Testis (tissue), 3 donors: ENCODE measurements around the gene DSTN. TPM values are rescaled to one million over a fixed set of nuclear protein-coding genes. Genes with fewer than 3 reads are reported as not detected.

ENCODE experiments used
- DNase-seq: peaks from one replicate; pipeline ENCODE4 v3.0.0-alpha.2; 2019
- H3K27ac ChIP-seq, 2 donors: fragments of 200-600 bp; sonication (generic); one replicate each; pipeline ENCODE4 v1.5.1; 2019
- H3K27me3 ChIP-seq: fragments of 200-600 bp; sonication (generic); one replicate; pipeline ENCODE4 v1.5.1; 2019
- H3K36me3 ChIP-seq: fragments of 200-600 bp; sonication (generic); one replicate; pipeline ENCODE4 v1.5.1; 2017; ENCODE audit warnings: low read depth; ENCODE audit errors: missing control alignments
- H3K4me1 ChIP-seq: fragments of 200-600 bp; sonication (generic); one replicate; pipeline ENCODE4 v1.5.1; 2019
- H3K4me3 ChIP-seq, 2 donors: fragments of 200-600 bp; sonication (generic); one replicate each; pipeline ENCODE4 v1.5.1; 2017 to 2019
- H3K9me3 ChIP-seq: fragments of 200-600 bp; sonication (generic); one replicate; pipeline ENCODE4 v1.5.1; 2017
- POLR2A ChIP-seq: fragments of 450-650 bp; IDR thresholded peaks from one replicate; pipeline ENCODE4 v1.6.1; 2017; ENCODE audit warnings: antibody characterized with exemption, mild to moderate bottlenecking, moderate library complexity
- WGBS, 2 donors: methylation state at CpG; one replicate each; pipeline ENCODE4 v1.1.5; 2018; 5-methylcytosine and 5-hydroxymethylcytosine counted together
- intact Hi-C: fragments of 100-400 bp; cut with DNase I; formaldehyde crosslinking; loops from one replicate; pipeline ENCODE4 v1.15.1; 2023; ENCODE audit warnings: low total_unique reads
- polyA plus RNA-seq: library from polyadenylated mRNA; stranded (reverse); fragments of 350-450 nt; fragmentation: Illumina TruSeq; extraction: RNeasy Lipid Tissue Mini Kit (QIAGEN cat#74804); gene quantifications from one replicate; pipeline ENCODE4 v1.2.3, GENCODE V29; 2014; ENCODE audit warnings: low read depth, low replicate concordance; ENCODE audit not compliant: insufficient read depth
- total RNA-seq, 2 donors: library from RNA; depleted of rRNA; stranded (reverse); fragments of >200 nt; gene quantifications; one replicate each; pipeline ENCODE4 v1.2.3, GENCODE V29; 2016
- TF ChIP-seq, protein P1 (sequence below), 3 experiments: fragments of 450-650 bp in 2 of 3; fragments of 200-600 bp in 1 of 3; sonication (generic) in 1 of 3; IDR thresholded peaks; one replicate each; pipeline ENCODE4 v1.5.1; 2016 to 2019; ENCODE audit warnings: antibody characterized with exemption in 3 of 3, mild to moderate bottlenecking in 2 of 3, moderate library complexity in 1 of 3

The DSTN gene
- total and polyA plus RNA-seq, 3 donors from 2014 or later: 121 to 301 (median 148) TPM

DNA sequence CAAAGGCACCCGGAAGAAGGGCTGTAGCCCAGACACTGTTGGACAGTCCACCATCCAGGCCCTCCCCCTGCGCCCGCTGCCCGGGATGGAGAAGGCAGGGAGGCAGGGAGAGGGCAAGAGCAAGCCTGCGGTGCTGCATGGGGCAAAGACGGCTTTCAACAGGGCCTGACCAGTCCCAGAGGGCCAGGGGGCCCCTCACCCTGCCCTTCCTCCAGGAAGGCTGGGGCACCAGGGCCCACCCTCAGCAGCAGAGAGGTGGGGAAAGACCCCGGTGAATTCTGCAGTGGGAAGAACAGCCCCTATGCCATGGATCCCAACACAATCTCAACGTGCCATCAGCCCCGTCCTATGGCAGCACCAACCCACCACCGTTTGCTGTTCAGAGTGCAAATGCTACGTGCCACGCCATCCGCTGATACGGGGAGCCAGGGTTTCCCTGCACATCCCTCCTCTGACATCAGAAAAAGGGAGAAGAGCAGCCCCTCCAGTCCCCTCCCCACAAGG is 71.1 kb downstream of the DSTN start:
- no peak for DNase-seq
- no peak overlapping the region for H3K4me3 ChIP-seq
- TF ChIP-seq POLR2A: no peak
- TF ChIP-seq, protein P1, sequence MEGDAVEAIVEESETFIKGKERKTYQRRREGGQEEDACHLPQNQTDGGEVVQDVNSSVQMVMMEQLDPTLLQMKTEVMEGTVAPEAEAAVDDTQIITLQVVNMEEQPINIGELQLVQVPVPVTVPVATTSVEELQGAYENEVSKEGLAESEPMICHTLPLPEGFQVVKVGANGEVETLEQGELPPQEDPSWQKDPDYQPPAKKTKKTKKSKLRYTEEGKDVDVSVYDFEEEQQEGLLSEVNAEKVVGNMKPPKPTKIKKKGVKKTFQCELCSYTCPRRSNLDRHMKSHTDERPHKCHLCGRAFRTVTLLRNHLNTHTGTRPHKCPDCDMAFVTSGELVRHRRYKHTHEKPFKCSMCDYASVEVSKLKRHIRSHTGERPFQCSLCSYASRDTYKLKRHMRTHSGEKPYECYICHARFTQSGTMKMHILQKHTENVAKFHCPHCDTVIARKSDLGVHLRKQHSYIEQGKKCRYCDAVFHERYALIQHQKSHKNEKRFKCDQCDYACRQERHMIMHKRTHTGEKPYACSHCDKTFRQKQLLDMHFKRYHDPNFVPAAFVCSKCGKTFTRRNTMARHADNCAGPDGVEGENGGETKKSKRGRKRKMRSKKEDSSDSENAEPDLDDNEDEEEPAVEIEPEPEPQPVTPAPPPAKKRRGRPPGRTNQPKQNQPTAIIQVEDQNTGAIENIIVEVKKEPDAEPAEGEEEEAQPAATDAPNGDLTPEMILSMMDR (IDR thresholded peaks at IDR 0.05): no peak
- H3K9me3 ChIP-seq: no peaks in the 10 kb centered on the region
- intact Hi-C loops: no loop called here
- WGBS, 2 donors: 83 to 96% methylated on average over 14 of the region's 14 CpGs
- H3K4me1 ChIP-seq: peaks cover 21% of the 10 kb centered on the region
- H3K27ac ChIP-seq: no peak overlapping the region
- no peaks in the 10 kb centered on the region for H3K27me3 ChIP-seq
- no peaks in the 10 kb centered on the region for H3K36me3 ChIP-seq

DNA sequence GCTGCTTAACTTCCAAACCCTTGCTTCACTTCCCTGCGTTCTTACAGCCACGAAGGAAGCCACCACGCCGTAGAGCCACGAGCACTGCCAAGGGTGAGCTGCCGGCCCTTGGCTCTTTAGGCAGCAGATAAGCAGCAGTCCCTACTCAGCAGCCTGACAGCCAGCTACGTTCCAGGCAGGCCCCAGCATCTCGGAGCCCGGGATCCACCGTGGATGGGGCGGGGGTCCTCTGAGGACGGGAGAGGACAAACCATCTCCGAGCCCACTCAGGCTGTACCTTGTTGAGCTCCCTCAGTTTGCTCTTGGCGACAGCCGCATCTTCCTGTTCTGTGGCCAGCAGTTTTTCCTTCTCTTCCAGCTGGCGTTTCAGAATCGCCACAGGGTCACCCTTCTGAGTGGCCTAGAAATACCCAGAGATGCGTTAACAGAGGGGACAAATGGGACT is 71.7 kb downstream of the DSTN start:
- Histone ChIP-seq H3K36me3 (no peaks in the 10 kb centered on the region), H3K4me1 (peaks cover 21% of the 10 kb centered on the region), H3K27ac (no peak overlapping the region), H3K4me3 (no peak overlapping the region), H3K27me3 (no peaks in the 10 kb centered on the region), H3K9me3 (no peaks in the 10 kb centered on the region)
- DNase-seq: no peak
- intact Hi-C loops: no loop called here
- 81 to 86% methylated on average over 17 to 18 of the region's 18 CpGs for WGBS, 2 donors
- TF ChIP-seq, protein P1 (IDR thresholded peaks at IDR 0.05): no peak
- no peak for TF ChIP-seq POLR2A

GRCh38 chr20:17641993-17642392 is 72.1 kb downstream of the DSTN start:
- Histone ChIP-seq H3K9me3 (no peaks in the 10 kb centered on the region), H3K4me1 (peaks cover 21% of the 10 kb centered on the region), H3K27ac (no peak overlapping the region), H3K27me3 (no peaks in the 10 kb centered on the region), H3K36me3 (no peaks in the 10 kb centered on the region), H3K4me3 (no peak overlapping the region)
- TF ChIP-seq POLR2A: no peak
- TF ChIP-seq, protein P1 (IDR thresholded peaks at IDR 0.05): no peak
- 84 to 100% methylated on average over 4 to 11 of the region's 11 CpGs for WGBS, 2 donors
- intact Hi-C loops: no loop called here
- no peak for DNase-seq

- H3K4me1 ChIP-seq: peaks cover 18% of the 10 kb centered on the region
- WGBS, 2 donors: 78 to 85% methylated on average over 10 to 19 of the region's 19 CpGs
Observed at GRCh38 chr20:17642404-17643269, 72.8 kb downstream of the DSTN start.

More at GRCh38 chr20:17642404-17643269, 72.8 kb downstream of the DSTN start:
- Histone ChIP-seq H3K9me3 (no peaks in the 10 kb centered on the region), H3K4me3 (no peak overlapping the region), H3K27ac (no peak overlapping the region), H3K27me3 (no peaks in the 10 kb centered on the region), H3K36me3 (no peaks in the 10 kb centered on the region)
- intact Hi-C loops: no loop called here
- TF ChIP-seq, protein P1 (IDR thresholded peaks at IDR 0.05): no peak
- no peak for TF ChIP-seq POLR2A
- DNase-seq: no peak
